GM18858 (cell line): ENCODE results near the gene FNDC11.
"Not testable (repeated sequence)": the region's sequence is repeated elsewhere in the genome, so short reads cannot be mapped to it uniquely, and the experiment has no call there.

ENCODE experiments used
- ATAC-seq: cut with Tn5 transposase; IDR thresholded peaks from one replicate; pipeline ENCODE4 v1.9.1; 2021; ENCODE audit not compliant: unreplicated experiment

FNDC11 gene

GRCh38 chr20:63553251-63553932 is 567 bp upstream of the FNDC11 start:
- ATAC-seq, result no peak

GRCh38 chr20:63554361-63555278 is 661 bp downstream of the FNDC11 start:
- no peak for ATAC-seq

- no peak for ATAC-seq
Observed at GRCh38 chr20:63555661-63556381, 1.9 kb downstream of the FNDC11 start.

- ATAC-seq, result no peak
Observed at GRCh38 chr20:63556873-63557478, 3.0 kb downstream of the FNDC11 start.

- no peak for ATAC-seq
Observed at GRCh38 chr20:63557481-63557891, 3.5 kb downstream of the FNDC11 start.

GRCh38 chr20:63558804-63559484 is 5.0 kb downstream of the FNDC11 start:
- no peak for ATAC-seq

GRCh38 chr20:63559485-63560332 is 5.8 kb downstream of the FNDC11 start:
- ATAC-seq, result not testable (repeated sequence)

- ATAC-seq, result no peak
Observed at GRCh38 chr20:63560333-63560805, 6.4 kb downstream of the FNDC11 start.

GRCh38 chr20:63560856-63561609 is 7.1 kb downstream of the FNDC11 start:
- ATAC-seq, result no peak

- no peak for ATAC-seq
Observed at GRCh38 chr20:63561624-63562396, 7.9 kb downstream of the FNDC11 start.

GRCh38 chr20:63562461-63563224 is 8.7 kb downstream of the FNDC11 start:
- no peak for ATAC-seq

GRCh38 chr20:63563225-63563935 is 9.4 kb downstream of the FNDC11 start:
- no peak for ATAC-seq

- ATAC-seq, result no peak
Observed at GRCh38 chr20:63564036-63564810, 10.3 kb downstream of the FNDC11 start.

- ATAC-seq, result no peak
Observed at GRCh38 chr20:63565021-63565698, 11.2 kb downstream of the FNDC11 start.

GRCh38 chr20:63565699-63566335 is 11.9 kb downstream of the FNDC11 start:
- no peak for ATAC-seq
